K562 (cell line): Measurements from ENCODE around the gene EMD. TPM values are rescaled to one million over a fixed set of nuclear protein-coding genes. Genes with fewer than 3 reads are reported as not detected.

Experiments
- ATAC-seq: fragments of 200-7000 bp; cut with Tn5 transposase; 3 replicates; pipeline ENCODE4 v1.9.1; 2020; ENCODE audit warnings: moderate library complexity
- BruUV-seq: library from RNA; stranded (reverse); fragments of 400-500 nt; replicated peaks from 2 replicates; lab custom pipeline; 2021; lab: Mats Ljungman, UMichigan
- CTCF ChIA-PET: fragments of 300-600 bp; formaldehyde crosslinking; extraction: SDS; loops from one replicate; lab custom pipeline; 2021; ENCODE audit warnings: low intra/inter-chr PET ratio; lab: Yijun Ruan, JAX
- POLR2A ChIA-PET: fragments of 300-600, 350-650 bp; sonication (Branson Sonifier 250); formaldehyde crosslinking; extraction: SDS; loops from one replicate; lab custom pipeline; 2021; ENCODE audit warnings: antibody characterized with exemption, inconsistent platforms; lab: Yijun Ruan, JAX
- DNase-seq, 4 experiments: peaks; one replicate each; pipeline versions ENCODE4 v3.0.0 to v3.0.0-alpha.2; 2011 to 2018; ENCODE audit warnings: low spot score in 3 of 4, mixed read lengths in 3 of 4; ENCODE audit errors: extremely low read depth in 1 of 4
- FAIRE-seq: peaks from 2 replicates; lab custom pipeline; 2011; peaks lifted over from hg19 to GRCh38; lab: Jason Lieb, UNC
- H2AFZ ChIP-seq: 2 replicates; pipeline ENCODE4 v1.6.0; 2011; ENCODE audit warnings: low read depth, low read length, control low read depth, inconsistent platforms
- H3K27ac ChIP-seq: fragments of 200-600 bp; 3 replicates; pipeline ENCODE4 v1.8.0; 2011; ENCODE audit warnings: low read depth, mild to moderate bottlenecking, control low read depth, inconsistent platforms, low read length, moderate library complexity, mixed read lengths; ENCODE audit errors: extremely low read depth
- H3K27me3 ChIP-seq, 2 experiments: fragments of 300-600 bp in 1 of 2; 2 replicates in 1 of 2; 3 replicates in 1 of 2; pipeline versions ENCODE4 v1.6.0 to v1.8.0; 2011; ENCODE audit warnings: inconsistent platforms in 2 of 2, low read length in 2 of 2, mild to moderate bottlenecking in 1 of 2, mixed read lengths in 1 of 2, moderate library complexity in 1 of 2; ENCODE audit not compliant: control insufficient read depth in 2 of 2, insufficient read depth in 2 of 2
- H3K36me3 ChIP-seq: fragments of 300-600 bp; 3 replicates; pipeline ENCODE4 v1.8.0; 2011; ENCODE audit warnings: mild to moderate bottlenecking, low read length, inconsistent platforms; ENCODE audit not compliant: control insufficient read depth, insufficient read depth
- H3K4me1 ChIP-seq, 2 experiments: fragments of 200-600 bp in 1 of 2; replicated peaks in 1 of 2; 2 replicates in 1 of 2; 3 replicates in 1 of 2; pipeline versions ENCODE4 v1.5.1 to v1.8.0; 2011; ENCODE audit warnings: inconsistent platforms in 2 of 2, low read length in 2 of 2, mild to moderate bottlenecking in 1 of 2, mixed read lengths in 1 of 2, moderate library complexity in 1 of 2; ENCODE audit not compliant: control insufficient read depth in 2 of 2, insufficient read depth in 2 of 2
- H3K4me2 ChIP-seq: 2 replicates; pipeline ENCODE4 v1.6.1; 2011; ENCODE audit warnings: low read length, control low read depth, inconsistent platforms, mixed read lengths; ENCODE audit not compliant: insufficient read depth
- H3K4me3 ChIP-seq: fragments of 200-600 bp; sonication (generic), shearing (Covaris generic); 2 replicates; pipeline ENCODE4 v1.5.1; 2016; ENCODE audit warnings: control low read depth, inconsistent platforms
- H3K79me2 ChIP-seq: fragments of 200-600 bp; 3 replicates; pipeline ENCODE4 v1.8.0; 2011; ENCODE audit warnings: low read length, inconsistent platforms; ENCODE audit not compliant: control insufficient read depth, insufficient read depth
- H3K9ac ChIP-seq, 2 experiments: 2 replicates each; pipeline versions ENCODE4 v1.6.0 to v1.6.1; 2011; ENCODE audit warnings: low read depth in 2 of 2, low read length in 2 of 2, control low read depth in 1 of 2, inconsistent platforms in 1 of 2, mild to moderate bottlenecking in 1 of 2, mixed read lengths in 1 of 2; ENCODE audit not compliant: insufficient read depth in 1 of 2
- H3K9me1 ChIP-seq: one replicate; pipeline ENCODE4 v1.6.0; 2011; ENCODE audit warnings: inconsistent platforms, mild to moderate bottlenecking, low read length, moderate library complexity; ENCODE audit not compliant: control insufficient read depth, insufficient read depth
- H3K9me3 ChIP-seq: replicated peaks from 2 replicates; pipeline ENCODE4 v1.5.1; 2011; ENCODE audit warnings: low read depth, low read length, inconsistent platforms; ENCODE audit not compliant: control insufficient read depth, insufficient read depth
- H4K20me1 ChIP-seq: replicated peaks from 2 replicates; pipeline ENCODE4 v1.6.1; 2011; ENCODE audit warnings: low read length, inconsistent platforms, mixed read lengths; ENCODE audit not compliant: control insufficient read depth, insufficient read depth
- E2F6 ChIP-seq, 2 experiments: IDR thresholded peaks; 2 replicates each; pipeline ENCODE4 v1.6.1; 2011; ENCODE audit warnings: borderline replicate concordance in 1 of 2, control low read depth in 1 of 2, low read depth in 1 of 2, low read length in 1 of 2, mild to moderate bottlenecking in 1 of 2, mixed read lengths in 1 of 2, moderate library complexity in 1 of 2; ENCODE audit not compliant: insufficient read depth in 1 of 2, insufficient read length in 1 of 2, poor library complexity in 1 of 2, severe bottlenecking in 1 of 2; ENCODE audit errors: extremely low read depth in 1 of 2
- EP300 ChIP-seq: IDR thresholded peaks from 2 replicates; pipeline ENCODE4 v1.6.1; 2012; ENCODE audit warnings: low read length, improper control_type of control experiment
- FOXJ3 ChIP-seq: sonication (generic); formaldehyde crosslinking; IDR thresholded peaks from 2 replicates; pipeline ENCODE4 v1.4.0; 2020; ENCODE audit warnings: mild to moderate bottlenecking, missing genetic modification reagents
- IRF9 ChIP-seq: fragments of 450-650 bp; IDR thresholded peaks from 2 replicates; pipeline ENCODE4 v1.6.1; 2016; ENCODE audit warnings: missing biosample characterization, missing genetic modification characterization
- MTF1 ChIP-seq: fragments of 250-450 bp; sonication (Bioruptor Pico); IDR thresholded peaks from 2 replicates; pipeline ENCODE4 v1.9.0; 2021; ENCODE audit warnings: moderate library complexity, mild to moderate bottlenecking, inconsistent platforms, borderline replicate concordance
- POLR2A ChIP-seq: fragments of 450-650 bp; conservative IDR thresholded peaks from 2 replicates; pipeline ENCODE4 v1.6.1; 2016
- POLR2AphosphoS5 ChIP-seq: IDR thresholded peaks from 2 replicates; pipeline ENCODE4 v1.6.1; 2011; ENCODE audit warnings: mild to moderate bottlenecking, low read depth, low read length, moderate library complexity; ENCODE audit not compliant: control insufficient read depth, insufficient read depth
- POLR2G ChIP-seq: fragments of 200-400 bp; formaldehyde crosslinking; IDR thresholded peaks from 2 replicates; pipeline ENCODE4 v1.6.1; 2017; ENCODE audit warnings: low read depth, mild to moderate bottlenecking, antibody characterized with exemption, low read length, moderate library complexity
- RBBP5 ChIP-seq: fragments of 200-600 bp; sonication (generic); IDR thresholded peaks from 2 replicates; pipeline ENCODE4 v1.6.1; 2012; ENCODE audit warnings: borderline replicate concordance, mild to moderate bottlenecking, low read length, control low read depth, inconsistent platforms; ENCODE audit not compliant: insufficient read depth, poor library complexity, severe bottlenecking
- RBFOX2 ChIP-seq: fragments of 200-400 bp; formaldehyde crosslinking; IDR thresholded peaks from 2 replicates; pipeline ENCODE4 v1.6.1; 2017; ENCODE audit warnings: low read depth, mild to moderate bottlenecking, low read length, moderate library complexity
- WHSC1 ChIP-seq: IDR thresholded peaks from one replicate; pipeline ENCODE4 v1.6.1; 2012; ENCODE audit warnings: low read length, control low read depth, inconsistent platforms
- WGBS: fragments of 100-300 bp; shearing (Covaris generic); methylation state at CpG from one replicate; pipeline ENCODE4 v1.1.6; 2016; ENCODE audit warnings: low coverage, mixed read lengths; ENCODE audit not compliant: insufficient coverage; ENCODE audit errors: missing lambda C conversion rate; 5-methylcytosine and 5-hydroxymethylcytosine counted together
- in situ Hi-C: fragments of 300-500 bp; cut with MboI; formaldehyde crosslinking; loops from 4 replicates; pipeline ENCODE4 v1.15.0; 2018; ENCODE audit warnings: inconsistent platforms, mixed read lengths
- intact Hi-C: fragments of 100-400 bp; cut with micrococcal nuclease; formaldehyde crosslinking; loops from 2 replicates; pipeline ENCODE4 v1.14.2; 2022
- polyA plus RNA-seq, 8 experiments: library from polyadenylated mRNA; depleted of rRNA in 4 of 8; stranded (reverse) in 5 of 8; unstranded in 3 of 8; fragments of >200 nt; fragmentation: Nextera tagmentation in 2 of 8; fragmentation: Illumina TruSeq in 1 of 8; extraction: Ambion mirVana in 2 of 8; extraction: Trizol in 1 of 8; gene quantifications; 2 replicates each; pipeline versions ENCODE4 v1.2.1 to v1.2.3, GENCODE V29; 2011 to 2014; ENCODE audit warnings: inconsistent platforms in 1 of 8, missing spikeins in 1 of 8
- total RNA-seq, 7 experiments: library from RNA; depleted of rRNA in 6 of 7; stranded (reverse); fragments of >200 nt in 6 of 7; fragmentation: Illumina TruSeq in 2 of 7; extraction: Trizol in 2 of 7; gene quantifications; 2 replicates each; pipeline versions ENCODE4 v1.2.1 to v1.2.3, GENCODE V29; 2011 to 2021; ENCODE audit warnings: low replicate concordance in 1 of 7

The EMD gene
- total and polyA plus RNA-seq, 9 of the 15 experiments (the other 6 are each of a cell fraction or from before 2014, with no cell fraction given): 2.3 to 206 (median 61.9) TPM

GRCh38 chrX:154362085-154362742, 16.9 kb upstream of the EMD start:
- Histone ChIP-seq H3K9me3 (no peaks in the 10 kb centered on the region), H4K20me1 (no peaks in the 10 kb centered on the region; the same call in 1 of the 2 replicates), H3K27me3 (no peaks in the 10 kb centered on the region), H3K4me3 (no peak overlapping the region), H3K4me2 (no peak overlapping the region), H3K27ac (no peak overlapping the region), H3K9me1 (no peaks in the 10 kb centered on the region), H3K79me2 (peaks cover 22% of the 10 kb centered on the region), H3K36me3 (peaks cover 94% of the 10 kb centered on the region; the same call in 2 of the 3 replicates), H3K9ac (0 out of 4 replicates have a peak overlapping the region, but pooled peaks of 1 of the 2 experiments have one; percentile 14), H3K4me1 (peaks cover 0 to 32% of the 10 kb centered on the region in 2 experiments; a peak in 2 of 5 replicates), H2AFZ (no peak overlapping the region)
- CTCF ChIA-PET: no interaction called here
- POLR2A ChIA-PET: interaction anchor here (0.6 to 1.5 kb wide), 7 partner anchors 9 to 36 kb away, joined by 3 to 4 read pairs (median 3); partner anchors contain the start of gene RPL10
- FAIRE-seq (no peak), ATAC-seq (no peak), DNase-seq (no peak)
- intact Hi-C loops (no loop called here), in situ Hi-C loops (no loop called here)
- no TSS peak for BruUV-seq
- no peak for TF ChIP-seq POLR2AphosphoS5
- 0 out of 2 replicates have a peak, but pooled peaks have one; percentile 9 for TF ChIP-seq POLR2A
- TF ChIP-seq WHSC1: no peak
- no peak for TF ChIP-seq MTF1 (CRISPR knock-in tag)
- no peak for TF ChIP-seq IRF9 (tag)
- no peak for TF ChIP-seq FOXJ3 (CRISPR knock-in tag)
- TF ChIP-seq EP300: no peak
- no peak for TF ChIP-seq RBBP5
- TF ChIP-seq RBFOX2: peak; percentile 66; the same call in 1 of the 2 replicates
- TF ChIP-seq POLR2G: peak; percentile 69
- TF ChIP-seq E2F6 (IDR thresholded peaks at IDR 0.05; ENCODE audit: borderline replicate concordance in 1 of 2, extremely low read depth in 1 of 2, insufficient read depth in 1 of 2, insufficient read length in 1 of 2, low read depth in 1 of 2, low read length in 1 of 2, poor library complexity in 1 of 2, severe bottlenecking in 1 of 2): no peak
- WGBS: 90% methylated on average over 20 of the region's 30 CpGs
